HL-60 (cell line): Measurements from ENCODE around the gene B3GALNT1.

ENCODE experiments used
- GABPA ChIP-seq: IDR thresholded peaks from 2 replicates; pipeline ENCODE4 v1.6.1; 2012; ENCODE audit warnings: low read depth
- POLR2AphosphoS5 ChIP-seq: IDR thresholded peaks from 2 replicates; pipeline ENCODE4 v1.6.1; 2012; ENCODE audit warnings: low read depth
- TF ChIP-seq, protein P1 (sequence below): IDR thresholded peaks from one replicate; pipeline ENCODE4 v1.5.1; 2011; ENCODE audit warnings: low read length, control low read depth, inconsistent platforms; ENCODE audit not compliant: insufficient read depth
- TF ChIP-seq, protein P2 (sequence below): IDR thresholded peaks from 2 replicates; pipeline ENCODE4 v1.6.1; 2012; ENCODE audit warnings: low read depth; ENCODE audit not compliant: insufficient replicate concordance

DNA sequence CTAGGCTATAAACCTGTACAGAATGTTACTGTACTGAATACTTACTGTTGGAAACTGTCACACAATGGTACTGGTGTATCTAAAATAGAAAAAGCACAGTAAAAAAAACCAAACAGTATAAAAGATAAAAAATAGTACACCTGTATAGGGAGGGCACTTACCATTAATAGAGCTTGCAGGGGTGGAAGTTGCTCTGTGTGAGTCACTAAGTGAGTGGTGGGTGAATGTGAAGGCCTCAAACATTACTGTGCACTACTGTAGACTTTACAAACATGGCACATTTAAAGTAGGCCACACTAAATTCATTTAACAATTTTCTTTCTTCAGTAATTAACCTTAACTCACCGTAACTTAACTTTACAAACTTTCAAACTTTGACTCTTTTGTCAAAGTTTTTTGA, 22.0 kb downstream of the B3GALNT1 start:
- TF ChIP-seq, protein P1, sequence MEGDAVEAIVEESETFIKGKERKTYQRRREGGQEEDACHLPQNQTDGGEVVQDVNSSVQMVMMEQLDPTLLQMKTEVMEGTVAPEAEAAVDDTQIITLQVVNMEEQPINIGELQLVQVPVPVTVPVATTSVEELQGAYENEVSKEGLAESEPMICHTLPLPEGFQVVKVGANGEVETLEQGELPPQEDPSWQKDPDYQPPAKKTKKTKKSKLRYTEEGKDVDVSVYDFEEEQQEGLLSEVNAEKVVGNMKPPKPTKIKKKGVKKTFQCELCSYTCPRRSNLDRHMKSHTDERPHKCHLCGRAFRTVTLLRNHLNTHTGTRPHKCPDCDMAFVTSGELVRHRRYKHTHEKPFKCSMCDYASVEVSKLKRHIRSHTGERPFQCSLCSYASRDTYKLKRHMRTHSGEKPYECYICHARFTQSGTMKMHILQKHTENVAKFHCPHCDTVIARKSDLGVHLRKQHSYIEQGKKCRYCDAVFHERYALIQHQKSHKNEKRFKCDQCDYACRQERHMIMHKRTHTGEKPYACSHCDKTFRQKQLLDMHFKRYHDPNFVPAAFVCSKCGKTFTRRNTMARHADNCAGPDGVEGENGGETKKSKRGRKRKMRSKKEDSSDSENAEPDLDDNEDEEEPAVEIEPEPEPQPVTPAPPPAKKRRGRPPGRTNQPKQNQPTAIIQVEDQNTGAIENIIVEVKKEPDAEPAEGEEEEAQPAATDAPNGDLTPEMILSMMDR = no peak
- TF ChIP-seq, protein P2, sequence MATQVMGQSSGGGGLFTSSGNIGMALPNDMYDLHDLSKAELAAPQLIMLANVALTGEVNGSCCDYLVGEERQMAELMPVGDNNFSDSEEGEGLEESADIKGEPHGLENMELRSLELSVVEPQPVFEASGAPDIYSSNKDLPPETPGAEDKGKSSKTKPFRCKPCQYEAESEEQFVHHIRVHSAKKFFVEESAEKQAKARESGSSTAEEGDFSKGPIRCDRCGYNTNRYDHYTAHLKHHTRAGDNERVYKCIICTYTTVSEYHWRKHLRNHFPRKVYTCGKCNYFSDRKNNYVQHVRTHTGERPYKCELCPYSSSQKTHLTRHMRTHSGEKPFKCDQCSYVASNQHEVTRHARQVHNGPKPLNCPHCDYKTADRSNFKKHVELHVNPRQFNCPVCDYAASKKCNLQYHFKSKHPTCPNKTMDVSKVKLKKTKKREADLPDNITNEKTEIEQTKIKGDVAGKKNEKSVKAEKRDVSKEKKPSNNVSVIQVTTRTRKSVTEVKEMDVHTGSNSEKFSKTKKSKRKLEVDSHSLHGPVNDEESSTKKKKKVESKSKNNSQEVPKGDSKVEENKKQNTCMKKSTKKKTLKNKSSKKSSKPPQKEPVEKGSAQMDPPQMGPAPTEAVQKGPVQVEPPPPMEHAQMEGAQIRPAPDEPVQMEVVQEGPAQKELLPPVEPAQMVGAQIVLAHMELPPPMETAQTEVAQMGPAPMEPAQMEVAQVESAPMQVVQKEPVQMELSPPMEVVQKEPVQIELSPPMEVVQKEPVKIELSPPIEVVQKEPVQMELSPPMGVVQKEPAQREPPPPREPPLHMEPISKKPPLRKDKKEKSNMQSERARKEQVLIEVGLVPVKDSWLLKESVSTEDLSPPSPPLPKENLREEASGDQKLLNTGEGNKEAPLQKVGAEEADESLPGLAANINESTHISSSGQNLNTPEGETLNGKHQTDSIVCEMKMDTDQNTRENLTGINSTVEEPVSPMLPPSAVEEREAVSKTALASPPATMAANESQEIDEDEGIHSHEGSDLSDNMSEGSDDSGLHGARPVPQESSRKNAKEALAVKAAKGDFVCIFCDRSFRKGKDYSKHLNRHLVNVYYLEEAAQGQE = no peak
- TF ChIP-seq POLR2AphosphoS5 = no peak
- no peak for TF ChIP-seq GABPA
